HepG2 (cell line): ENCODE results near the gene NCOA3. TPM values are rescaled to one million over a fixed set of nuclear protein-coding genes. Genes with fewer than 3 reads are reported as not detected.
A peak's percentile ranks its signal among the peaks of the same experiment; 100 is the strongest.

Experiments
- ASH2L ChIP-seq: fragments of 300-600, 200-600 bp; sonication (generic); IDR thresholded peaks from 2 replicates; pipeline ENCODE4 v1.7.0; 2017; ENCODE audit warnings: low read depth, mild to moderate bottlenecking, moderate library complexity, mixed read lengths, low read length; ENCODE audit not compliant: insufficient read length
- ELF3 ChIP-seq: IDR thresholded peaks from 2 replicates; pipeline ENCODE4 v1.6.1; 2016; ENCODE audit warnings: missing genetic modification reagents, missing compliant biosample characterization
- IRF2 ChIP-seq: IDR thresholded peaks from 2 replicates; pipeline ENCODE4 v1.6.1; 2018; ENCODE audit warnings: missing genetic modification reagents, missing compliant biosample characterization
- KLF6 ChIP-seq: IDR thresholded peaks from 2 replicates; pipeline ENCODE4 v1.8.0; 2016; ENCODE audit warnings: missing biosample characterization, missing genetic modification reagents
- MTF1 ChIP-seq: sonication (generic); formaldehyde crosslinking; IDR thresholded peaks from 2 replicates; pipeline ENCODE4 v1.5.0; 2020; ENCODE audit warnings: missing genetic modification reagents
- MYNN ChIP-seq: sonication (generic); formaldehyde crosslinking; IDR thresholded peaks from 2 replicates; pipeline ENCODE4 v1.4.0; 2020; ENCODE audit warnings: mild to moderate bottlenecking, low read depth, missing genetic modification reagents
- PITX1 ChIP-seq: sonication (generic); formaldehyde crosslinking; IDR thresholded peaks from 2 replicates; pipeline ENCODE4 v1.5.1; 2020; ENCODE audit warnings: mild to moderate bottlenecking, missing genetic modification reagents
- TAF15 ChIP-seq: fragments of 200-400 bp; formaldehyde crosslinking; IDR thresholded peaks from one replicate; pipeline ENCODE4 v1.6.1; 2018; ENCODE audit warnings: mild to moderate bottlenecking, low read depth, low read length; ENCODE audit not compliant: poor library complexity, severe bottlenecking
- ZFYVE20 ChIP-seq: sonication (generic); formaldehyde crosslinking; IDR thresholded peaks from 2 replicates; pipeline ENCODE4 v1.8.0; 2023; ENCODE audit warnings: low read depth, mild to moderate bottlenecking, moderate library complexity, missing genetic modification reagents, borderline replicate concordance
- ZNF274 ChIP-seq: sonication (generic); formaldehyde crosslinking; IDR thresholded peaks from 2 replicates; pipeline ENCODE4 v1.5.1; 2020; ENCODE audit warnings: mild to moderate bottlenecking, missing genetic modification reagents
- ZNF292 ChIP-seq: sonication (generic); formaldehyde crosslinking; IDR thresholded peaks from 2 replicates; pipeline ENCODE4 v1.8.1; 2022; ENCODE audit warnings: mild to moderate bottlenecking, low read depth, missing genetic modification reagents, borderline replicate concordance
- ZNF329 ChIP-seq: sonication (generic); formaldehyde crosslinking; IDR thresholded peaks from 2 replicates; pipeline ENCODE4 v1.9.0; 2021; ENCODE audit warnings: low read depth, mild to moderate bottlenecking, missing genetic modification reagents
- ZNF501 ChIP-seq: sonication (generic); formaldehyde crosslinking; IDR thresholded peaks from 2 replicates; pipeline ENCODE4 v1.5.1; 2020; ENCODE audit warnings: mild to moderate bottlenecking, moderate library complexity, missing genetic modification reagents
- ZNF616 ChIP-seq: sonication (generic); formaldehyde crosslinking; IDR thresholded peaks from 2 replicates; pipeline ENCODE4 v1.5.0; 2020; ENCODE audit warnings: low read depth, mild to moderate bottlenecking, missing genetic modification reagents
- ZNF709 ChIP-seq: sonication (generic); formaldehyde crosslinking; IDR thresholded peaks from 2 replicates; pipeline ENCODE4 v1.5.0; 2020; ENCODE audit warnings: mild to moderate bottlenecking, missing genetic modification reagents
- ZNF775 ChIP-seq: sonication (generic); formaldehyde crosslinking; IDR thresholded peaks from 2 replicates; pipeline ENCODE4 v1.4.0; 2020; ENCODE audit warnings: missing genetic modification reagents, mild to moderate bottlenecking, moderate library complexity, borderline replicate concordance
- ZNF878 ChIP-seq: sonication (generic); formaldehyde crosslinking; IDR thresholded peaks from 2 replicates; pipeline ENCODE4 v1.8.1; 2023; ENCODE audit warnings: mild to moderate bottlenecking, missing genetic modification reagents, moderate library complexity
- polyA plus RNA-seq, 8 experiments: library from polyadenylated mRNA; depleted of rRNA in 3 of 8; stranded (reverse) in 7 of 8; unstranded in 1 of 8; fragments of >200 nt; fragmentation: Illumina TruSeq in 4 of 8; extraction: Trizol in 4 of 8; gene quantifications; 2 replicates each; pipeline versions ENCODE4 v1.2.1 to v1.2.3, GENCODE V29; 2011 to 2016; ENCODE audit warnings: low read depth in 4 of 8, missing spikeins in 1 of 8, mixed read lengths in 1 of 8; ENCODE audit not compliant: insufficient read depth in 1 of 8
- total RNA-seq, 5 experiments: library from RNA; depleted of rRNA; stranded (reverse); fragments of >200 nt; fragmentation: Illumina TruSeq; extraction: Trizol; gene quantifications; 2 replicates each; pipeline ENCODE4 v1.2.3, GENCODE V29; 2016; ENCODE audit warnings: low read depth in 1 of 5
- TF ChIP-seq, protein P1 (sequence below): sonication (generic); formaldehyde crosslinking; IDR thresholded peaks from 2 replicates; pipeline ENCODE4 v1.8.0; 2022; ENCODE audit warnings: missing genetic modification reagents, mild to moderate bottlenecking, borderline replicate concordance
- TF ChIP-seq, protein P2 (sequence below): sonication (generic); formaldehyde crosslinking; IDR thresholded peaks from 2 replicates; pipeline ENCODE4 v1.4.0; 2020; ENCODE audit warnings: missing genetic modification reagents
- TF ChIP-seq, protein P3 (sequence below): fragments of 450-650 bp; IDR thresholded peaks from 2 replicates; pipeline ENCODE4 v1.6.1; 2017
- TF ChIP-seq, protein P4 (sequence below): sonication (generic); formaldehyde crosslinking; IDR thresholded peaks from 2 replicates; pipeline ENCODE4 v1.4.0; 2020; ENCODE audit warnings: missing genetic modification reagents

NCOA3 gene
- total and polyA plus RNA-seq, 2 of the 13 experiments (the other 11 are each of a cell fraction or from before 2014, with no cell fraction given) = 35.0 to 56.8 TPM

DNA sequence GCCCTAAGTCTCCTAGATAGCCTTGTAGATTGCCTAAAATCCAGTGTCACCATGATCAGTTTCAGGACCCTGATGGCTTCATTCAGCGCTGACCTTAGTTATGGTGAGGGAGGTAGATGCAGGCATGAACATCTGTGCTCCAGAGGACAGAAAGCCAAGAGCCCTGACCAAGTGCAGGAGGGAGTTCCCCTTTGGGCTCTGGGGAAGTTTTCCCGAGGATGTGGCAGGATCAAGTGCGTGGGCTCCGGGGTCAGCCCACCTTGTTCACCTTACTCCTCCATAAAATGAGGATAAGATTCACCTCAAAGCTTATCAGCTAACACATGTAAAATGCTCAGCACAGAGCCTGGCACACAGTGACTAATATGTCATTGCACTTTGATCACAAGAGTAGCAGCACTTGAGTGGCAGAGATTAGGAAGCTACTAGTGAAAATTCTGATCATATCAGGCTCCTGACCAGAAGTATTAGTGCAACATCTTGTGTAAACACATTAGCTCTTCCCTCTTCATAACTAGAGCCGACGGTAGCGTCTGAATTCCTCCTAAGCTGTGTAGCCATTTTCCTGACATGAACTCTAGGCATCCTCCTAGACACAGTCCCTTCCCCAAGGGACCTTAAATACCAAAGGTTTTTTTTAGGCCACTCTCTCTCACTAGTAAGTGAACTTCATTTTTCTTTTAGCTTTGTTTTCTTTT lies 158.4 kb downstream of the NCOA3 start (continued):
- TF ChIP-seq ZNF501 (CRISPR knock-in tag) (no peak; the same call in 1 of the 2 replicates), ZFYVE20 (CRISPR knock-in tag) (no peak), PITX1 (CRISPR knock-in tag) (no peak), ASH2L (peak; percentile 56), MTF1 (CRISPR knock-in tag) (no peak), KLF6 (CRISPR knock-in tag) (no peak), ELF3 (peak; percentile 19; the same call in 1 of the 2 replicates), ZNF709 (CRISPR knock-in tag) (no peak), ZNF274 (CRISPR knock-in tag) (no peak), IRF2 (CRISPR knock-in tag) (no peak), ZNF878 (CRISPR knock-in tag) (no peak), TAF15 (no peak), ZNF775 (CRISPR knock-in tag) (no peak), ZNF616 (CRISPR knock-in tag) (no peak), ZNF292 (no peak), ZNF329 (CRISPR knock-in tag) (no peak), MYNN (CRISPR knock-in tag) (no peak)
- TF ChIP-seq, protein P1, sequence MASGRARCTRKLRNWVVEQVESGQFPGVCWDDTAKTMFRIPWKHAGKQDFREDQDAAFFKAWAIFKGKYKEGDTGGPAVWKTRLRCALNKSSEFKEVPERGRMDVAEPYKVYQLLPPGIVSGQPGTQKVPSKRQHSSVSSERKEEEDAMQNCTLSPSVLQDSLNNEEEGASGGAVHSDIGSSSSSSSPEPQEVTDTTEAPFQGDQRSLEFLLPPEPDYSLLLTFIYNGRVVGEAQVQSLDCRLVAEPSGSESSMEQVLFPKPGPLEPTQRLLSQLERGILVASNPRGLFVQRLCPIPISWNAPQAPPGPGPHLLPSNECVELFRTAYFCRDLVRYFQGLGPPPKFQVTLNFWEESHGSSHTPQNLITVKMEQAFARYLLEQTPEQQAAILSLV (CRISPR knock-in tag) = no peak
- TF ChIP-seq, protein P2, sequence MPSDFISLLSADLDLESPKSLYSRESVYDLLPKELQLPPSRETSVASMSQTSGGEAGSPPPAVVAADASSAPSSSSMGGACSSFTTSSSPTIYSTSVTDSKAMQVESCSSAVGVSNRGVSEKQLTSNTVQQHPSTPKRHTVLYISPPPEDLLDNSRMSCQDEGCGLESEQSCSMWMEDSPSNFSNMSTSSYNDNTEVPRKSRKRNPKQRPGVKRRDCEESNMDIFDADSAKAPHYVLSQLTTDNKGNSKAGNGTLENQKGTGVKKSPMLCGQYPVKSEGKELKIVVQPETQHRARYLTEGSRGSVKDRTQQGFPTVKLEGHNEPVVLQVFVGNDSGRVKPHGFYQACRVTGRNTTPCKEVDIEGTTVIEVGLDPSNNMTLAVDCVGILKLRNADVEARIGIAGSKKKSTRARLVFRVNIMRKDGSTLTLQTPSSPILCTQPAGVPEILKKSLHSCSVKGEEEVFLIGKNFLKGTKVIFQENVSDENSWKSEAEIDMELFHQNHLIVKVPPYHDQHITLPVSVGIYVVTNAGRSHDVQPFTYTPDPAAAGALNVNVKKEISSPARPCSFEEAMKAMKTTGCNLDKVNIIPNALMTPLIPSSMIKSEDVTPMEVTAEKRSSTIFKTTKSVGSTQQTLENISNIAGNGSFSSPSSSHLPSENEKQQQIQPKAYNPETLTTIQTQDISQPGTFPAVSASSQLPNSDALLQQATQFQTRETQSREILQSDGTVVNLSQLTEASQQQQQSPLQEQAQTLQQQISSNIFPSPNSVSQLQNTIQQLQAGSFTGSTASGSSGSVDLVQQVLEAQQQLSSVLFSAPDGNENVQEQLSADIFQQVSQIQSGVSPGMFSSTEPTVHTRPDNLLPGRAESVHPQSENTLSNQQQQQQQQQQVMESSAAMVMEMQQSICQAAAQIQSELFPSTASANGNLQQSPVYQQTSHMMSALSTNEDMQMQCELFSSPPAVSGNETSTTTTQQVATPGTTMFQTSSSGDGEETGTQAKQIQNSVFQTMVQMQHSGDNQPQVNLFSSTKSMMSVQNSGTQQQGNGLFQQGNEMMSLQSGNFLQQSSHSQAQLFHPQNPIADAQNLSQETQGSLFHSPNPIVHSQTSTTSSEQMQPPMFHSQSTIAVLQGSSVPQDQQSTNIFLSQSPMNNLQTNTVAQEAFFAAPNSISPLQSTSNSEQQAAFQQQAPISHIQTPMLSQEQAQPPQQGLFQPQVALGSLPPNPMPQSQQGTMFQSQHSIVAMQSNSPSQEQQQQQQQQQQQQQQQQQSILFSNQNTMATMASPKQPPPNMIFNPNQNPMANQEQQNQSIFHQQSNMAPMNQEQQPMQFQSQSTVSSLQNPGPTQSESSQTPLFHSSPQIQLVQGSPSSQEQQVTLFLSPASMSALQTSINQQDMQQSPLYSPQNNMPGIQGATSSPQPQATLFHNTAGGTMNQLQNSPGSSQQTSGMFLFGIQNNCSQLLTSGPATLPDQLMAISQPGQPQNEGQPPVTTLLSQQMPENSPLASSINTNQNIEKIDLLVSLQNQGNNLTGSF = no peak
- TF ChIP-seq, protein P3, sequence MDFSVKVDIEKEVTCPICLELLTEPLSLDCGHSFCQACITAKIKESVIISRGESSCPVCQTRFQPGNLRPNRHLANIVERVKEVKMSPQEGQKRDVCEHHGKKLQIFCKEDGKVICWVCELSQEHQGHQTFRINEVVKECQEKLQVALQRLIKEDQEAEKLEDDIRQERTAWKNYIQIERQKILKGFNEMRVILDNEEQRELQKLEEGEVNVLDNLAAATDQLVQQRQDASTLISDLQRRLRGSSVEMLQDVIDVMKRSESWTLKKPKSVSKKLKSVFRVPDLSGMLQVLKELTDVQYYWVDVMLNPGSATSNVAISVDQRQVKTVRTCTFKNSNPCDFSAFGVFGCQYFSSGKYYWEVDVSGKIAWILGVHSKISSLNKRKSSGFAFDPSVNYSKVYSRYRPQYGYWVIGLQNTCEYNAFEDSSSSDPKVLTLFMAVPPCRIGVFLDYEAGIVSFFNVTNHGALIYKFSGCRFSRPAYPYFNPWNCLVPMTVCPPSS = no peak
- TF ChIP-seq, protein P4, sequence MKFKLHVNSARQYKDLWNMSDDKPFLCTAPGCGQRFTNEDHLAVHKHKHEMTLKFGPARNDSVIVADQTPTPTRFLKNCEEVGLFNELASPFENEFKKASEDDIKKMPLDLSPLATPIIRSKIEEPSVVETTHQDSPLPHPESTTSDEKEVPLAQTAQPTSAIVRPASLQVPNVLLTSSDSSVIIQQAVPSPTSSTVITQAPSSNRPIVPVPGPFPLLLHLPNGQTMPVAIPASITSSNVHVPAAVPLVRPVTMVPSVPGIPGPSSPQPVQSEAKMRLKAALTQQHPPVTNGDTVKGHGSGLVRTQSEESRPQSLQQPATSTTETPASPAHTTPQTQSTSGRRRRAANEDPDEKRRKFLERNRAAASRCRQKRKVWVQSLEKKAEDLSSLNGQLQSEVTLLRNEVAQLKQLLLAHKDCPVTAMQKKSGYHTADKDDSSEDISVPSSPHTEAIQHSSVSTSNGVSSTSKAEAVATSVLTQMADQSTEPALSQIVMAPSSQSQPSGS = 0 out of 2 replicates have a peak, but pooled peaks have one; percentile 26
